Endodermal cell (in vitro differentiated cells): ENCODE results near the gene KCNQ2. TPM values are rescaled to one million over a fixed set of nuclear protein-coding genes. Genes with fewer than 3 reads are reported as not detected.

Experiments used
- DNase-seq: peaks from one replicate; pipeline ENCODE4 v3.0.0-alpha.2; 2017
- H3K27ac ChIP-seq: 2 replicates; pipeline ENCODE4 v1.5.1; 2013; ENCODE audit warnings: mild to moderate bottlenecking, low read depth, low read length, moderate library complexity
- H3K27me3 ChIP-seq: 2 replicates; pipeline ENCODE4 v1.6.1; 2013; ENCODE audit warnings: mild to moderate bottlenecking, low read length, moderate library complexity; ENCODE audit not compliant: insufficient read depth, control insufficient read depth, poor library complexity, severe bottlenecking
- H3K36me3 ChIP-seq: 2 replicates; pipeline ENCODE4 v1.7.0; 2013; ENCODE audit warnings: mild to moderate bottlenecking, low read length, moderate library complexity; ENCODE audit not compliant: control insufficient read depth, insufficient read depth
- H3K4me1 ChIP-seq: one replicate; pipeline ENCODE4 v1.7.0; 2013; ENCODE audit warnings: low read length; ENCODE audit not compliant: control insufficient read depth, insufficient read depth
- H3K4me3 ChIP-seq: 2 replicates; pipeline ENCODE4 v1.5.1; 2013; ENCODE audit warnings: mild to moderate bottlenecking, low read length, moderate library complexity
- H3K9ac ChIP-seq: 2 replicates; pipeline ENCODE4 v1.6.1; 2013; ENCODE audit warnings: mild to moderate bottlenecking, low read length, moderate library complexity; ENCODE audit not compliant: poor library complexity, severe bottlenecking; ENCODE audit errors: extremely low read depth
- H3K9me3 ChIP-seq: 2 replicates; pipeline ENCODE4 v1.6.1; 2013; ENCODE audit warnings: mild to moderate bottlenecking, low read length, moderate library complexity; ENCODE audit not compliant: control insufficient read depth
- H3K27ac Mint-ChIP-seq: 2 replicates; pipeline ENCODE4 v1.8.0; 2020; ENCODE audit warnings: mixed read lengths
- H3K27me3 Mint-ChIP-seq: 2 replicates; pipeline ENCODE4 v1.8.0; 2021; ENCODE audit warnings: mild to moderate bottlenecking, mixed read lengths; ENCODE audit not compliant: insufficient read depth
- H3K36me3 Mint-ChIP-seq: 2 replicates; pipeline ENCODE4 v1.8.0; 2020; ENCODE audit warnings: low read depth, mixed read lengths
- H3K4me1 Mint-ChIP-seq: 2 replicates; pipeline ENCODE4 v1.8.0; 2020; ENCODE audit warnings: mixed read lengths
- H3K4me3 Mint-ChIP-seq: 2 replicates; pipeline ENCODE4 v1.8.0; 2020; ENCODE audit warnings: mild to moderate bottlenecking, moderate library complexity, mixed read lengths
- H3K9me3 Mint-ChIP-seq: 2 replicates; pipeline ENCODE4 v1.8.0; 2020; ENCODE audit warnings: mild to moderate bottlenecking, mixed read lengths
- CTCF ChIP-seq: fragments of 200-600 bp; sonication (generic); conservative IDR thresholded peaks from 2 replicates; pipeline ENCODE4 v1.5.0; 2021; ENCODE audit warnings: antibody characterized with exemption, mild to moderate bottlenecking
- WGBS, 2 experiments: methylation state at CpG; one replicate each; pipeline versions ENCODE4 v1.1.5 to v1.1.7; 2013; ENCODE audit warnings: missing lambda C conversion rate in 2 of 2, mixed read lengths in 1 of 2; ENCODE audit not compliant: insufficient coverage in 1 of 2, insufficient read length in 1 of 2; 5-methylcytosine and 5-hydroxymethylcytosine counted together
- total RNA-seq, 2 donors: library from RNA; stranded (reverse); fragmentation: NEBNext Ultra II Directional in 1 of 2; extraction: Animal tissue kit (Norgen Biotek cat#: 25700) in 1 of 2; gene quantifications; 2 replicates in 1 of 2; 3 replicates in 1 of 2; pipeline ENCODE4 v1.2.1, GENCODE V29; 2021

KCNQ2 gene
- total RNA-seq, 2 donors from 2014 or later, result 36.4 to 62.8 TPM

- 65 to 75% methylated on average over 16 to 17 of the region's 17 CpGs for WGBS, 2 experiments
- H3K27me3 Mint-ChIP-seq, result peaks cover 20% of the 10 kb centered on the region
- no peaks in the 10 kb centered on the region for H3K36me3 Mint-ChIP-seq
- H3K27ac Mint-ChIP-seq, result no peak overlapping the region
- DNase-seq, result no peak
- no peak overlapping the region for H3K4me3 Mint-ChIP-seq
- no peaks in the 10 kb centered on the region for H3K36me3 ChIP-seq
- H3K27ac ChIP-seq, result no peak overlapping the region
- peaks cover 2% of the 10 kb centered on the region for H3K9me3 Mint-ChIP-seq
- TF ChIP-seq CTCF, result no peak
- no peaks in the 10 kb centered on the region for H3K4me1 ChIP-seq
- no peaks in the 10 kb centered on the region for H3K9me3 ChIP-seq
- H3K9ac ChIP-seq, result no peak overlapping the region
- no peaks in the 10 kb centered on the region for H3K4me1 Mint-ChIP-seq
- no peak overlapping the region for H3K4me3 ChIP-seq
- peaks cover 20% of the 10 kb centered on the region for H3K27me3 ChIP-seq
These were observed 11.8 kb upstream of the KCNQ2 start for GRCh38 chr20:63484236-63484635.

- peaks cover 2% of the 10 kb centered on the region for H3K9me3 Mint-ChIP-seq
- no peaks in the 10 kb centered on the region for H3K36me3 Mint-ChIP-seq
- no peak overlapping the region for H3K27ac ChIP-seq
- peak; percentile 62 for TF ChIP-seq CTCF
- H3K36me3 ChIP-seq, result no peaks in the 10 kb centered on the region
- no peaks in the 10 kb centered on the region for H3K4me1 Mint-ChIP-seq
- WGBS, 2 experiments, result 82 to 100% methylated on average over 1 to 12 of the region's 12 CpGs
- H3K4me1 ChIP-seq, result no peaks in the 10 kb centered on the region
- no peak overlapping the region for H3K4me3 ChIP-seq
- DNase-seq, result peak; percentile 82
- peaks cover 16% of the 10 kb centered on the region for H3K27me3 Mint-ChIP-seq
- H3K4me3 Mint-ChIP-seq, result no peak overlapping the region
- H3K9ac ChIP-seq, result no peak overlapping the region
- peaks cover 16% of the 10 kb centered on the region for H3K27me3 ChIP-seq
- H3K27ac Mint-ChIP-seq, result no peak overlapping the region
- H3K9me3 ChIP-seq, result no peaks in the 10 kb centered on the region
These were observed 11.4 kb upstream of the KCNQ2 start for GRCh38 chr20:63483834-63484233.

GRCh38 chr20:63482021-63482587 lies 9.6 kb upstream of the KCNQ2 start:
- peaks cover 5% of the 10 kb centered on the region for H3K27me3 Mint-ChIP-seq
- H3K27ac Mint-ChIP-seq, result no peak overlapping the region
- no peaks in the 10 kb centered on the region for H3K36me3 Mint-ChIP-seq
- H3K4me3 ChIP-seq, result no peak overlapping the region
- no peaks in the 10 kb centered on the region for H3K4me1 ChIP-seq
- no peak for DNase-seq
- peaks cover 3% of the 10 kb centered on the region for H3K27me3 ChIP-seq
- no peaks in the 10 kb centered on the region for H3K36me3 ChIP-seq
- H3K4me1 Mint-ChIP-seq, result no peaks in the 10 kb centered on the region
- H3K27ac ChIP-seq, result no peak overlapping the region
- WGBS, 2 experiments, result 21 to 72% methylated on average over 2 to 11 of the region's 11 CpGs
- H3K9me3 ChIP-seq, result no peaks in the 10 kb centered on the region
- no peak for TF ChIP-seq CTCF
- peaks cover 2% of the 10 kb centered on the region for H3K9me3 Mint-ChIP-seq
- H3K4me3 Mint-ChIP-seq, result no peak overlapping the region
- no peak overlapping the region for H3K9ac ChIP-seq
